ENCODE data around the gene C1orf21.

DNA sequence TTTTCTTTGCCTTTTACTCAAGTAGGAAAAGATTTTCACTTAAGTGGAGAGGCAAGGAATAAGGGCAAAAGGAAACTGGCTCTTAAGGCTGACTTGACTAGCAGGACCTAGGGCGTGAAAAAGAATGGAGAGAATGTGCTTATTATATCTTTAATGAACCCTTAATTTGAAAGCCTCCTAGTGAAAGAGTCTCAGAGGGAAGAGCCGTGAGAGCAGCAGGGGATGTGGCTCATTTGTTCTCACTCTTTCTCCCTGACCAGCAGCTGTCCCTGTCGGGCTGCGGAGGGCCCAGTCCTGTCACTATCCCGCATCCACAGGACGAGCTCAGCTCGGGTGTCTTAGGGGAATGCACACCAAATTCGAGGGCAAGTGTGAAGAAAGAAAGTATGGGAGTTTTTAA, 187.8 kb downstream of the C1orf21 start:
- TF ChIP-seq, protein P1, sequence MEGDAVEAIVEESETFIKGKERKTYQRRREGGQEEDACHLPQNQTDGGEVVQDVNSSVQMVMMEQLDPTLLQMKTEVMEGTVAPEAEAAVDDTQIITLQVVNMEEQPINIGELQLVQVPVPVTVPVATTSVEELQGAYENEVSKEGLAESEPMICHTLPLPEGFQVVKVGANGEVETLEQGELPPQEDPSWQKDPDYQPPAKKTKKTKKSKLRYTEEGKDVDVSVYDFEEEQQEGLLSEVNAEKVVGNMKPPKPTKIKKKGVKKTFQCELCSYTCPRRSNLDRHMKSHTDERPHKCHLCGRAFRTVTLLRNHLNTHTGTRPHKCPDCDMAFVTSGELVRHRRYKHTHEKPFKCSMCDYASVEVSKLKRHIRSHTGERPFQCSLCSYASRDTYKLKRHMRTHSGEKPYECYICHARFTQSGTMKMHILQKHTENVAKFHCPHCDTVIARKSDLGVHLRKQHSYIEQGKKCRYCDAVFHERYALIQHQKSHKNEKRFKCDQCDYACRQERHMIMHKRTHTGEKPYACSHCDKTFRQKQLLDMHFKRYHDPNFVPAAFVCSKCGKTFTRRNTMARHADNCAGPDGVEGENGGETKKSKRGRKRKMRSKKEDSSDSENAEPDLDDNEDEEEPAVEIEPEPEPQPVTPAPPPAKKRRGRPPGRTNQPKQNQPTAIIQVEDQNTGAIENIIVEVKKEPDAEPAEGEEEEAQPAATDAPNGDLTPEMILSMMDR (IDR thresholded peaks at IDR 0.05 in 8 of 11, conservative IDR thresholded peaks at IDR 0.05 in 3 of 11), result no peak
- no peak for TF ChIP-seq POLR2A (IDR thresholded peaks at IDR 0.05)
